ENCODE data around the gene HMGCLL1. TPM values are rescaled to one million over a fixed set of nuclear protein-coding genes. Genes with fewer than 3 reads are reported as not detected.

Gene HMGCLL1
- total RNA-seq, 2 donors from 2014 or later, result not detected

DNA sequence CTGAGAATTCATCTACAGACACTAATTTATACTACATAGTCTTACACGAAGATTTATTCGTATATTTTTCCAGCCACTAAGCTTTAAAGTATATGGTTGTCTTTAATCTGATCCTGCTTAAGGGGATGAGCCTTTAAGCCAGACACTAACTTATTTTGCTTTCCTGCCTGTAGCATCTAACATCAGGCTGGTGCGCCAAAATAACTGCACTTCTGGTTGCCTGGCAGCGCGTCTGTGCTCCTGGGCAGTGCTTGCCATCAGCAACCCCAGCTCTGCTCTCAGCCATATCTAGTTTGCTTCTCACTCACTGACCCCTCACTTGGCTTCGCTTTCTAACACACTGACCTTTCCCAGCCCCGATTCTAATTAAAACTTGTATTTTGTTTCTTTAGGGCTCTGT is 21.8 kb downstream of the HMGCLL1 start:
- Mint-ChIP-seq H3K36me3 (no peaks in the 10 kb centered on the region), H3K27ac (no peak overlapping the region)

DNA sequence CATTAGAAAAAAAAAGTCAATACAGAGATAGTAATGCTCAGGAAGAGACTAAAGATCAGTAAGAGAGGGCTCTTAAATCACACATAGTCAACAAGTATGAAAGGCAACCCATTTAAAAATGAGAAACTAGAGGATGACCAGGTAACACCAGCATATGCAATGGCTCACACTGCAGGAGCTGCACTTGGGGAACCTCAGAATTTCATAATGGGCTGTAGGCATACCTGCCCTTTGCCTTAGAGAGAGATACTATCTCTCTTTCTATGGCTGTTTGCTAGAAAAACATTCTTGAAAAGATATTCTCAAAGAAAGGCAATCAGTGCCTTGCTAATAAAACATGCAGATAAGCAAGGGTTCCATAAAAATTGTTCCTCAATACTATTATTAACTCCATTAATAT is 33.2 kb downstream of the HMGCLL1 start:
- H3K9me3 Mint-ChIP-seq, result peaks cover 0 to 5% of the 10 kb centered on the region in 2 donors
- ATAC-seq, result no peak
- H3K27ac Mint-ChIP-seq, result no peak overlapping the region
- H3K36me3 Mint-ChIP-seq, result no peaks in the 10 kb centered on the region
- no peak for DNase-seq (ENCODE audit: low spot score in 2 of 2)

More for the DNA sequence above, 21.8 kb downstream of the HMGCLL1 start:
- DNase-seq (ENCODE audit: low spot score in 2 of 2), result no peak
- ATAC-seq, result no peak
- peaks cover 0 to 5% of the 10 kb centered on the region in 2 donors for H3K9me3 Mint-ChIP-seq

GRCh38 chr6:55543633-55544309 is 35.2 kb downstream of the HMGCLL1 start:
- no peak overlapping the region for H3K27ac Mint-ChIP-seq
- peaks cover 0 to 14% of the 10 kb centered on the region in 2 donors for H3K9me3 Mint-ChIP-seq
- ATAC-seq (no peak), DNase-seq (ENCODE audit: low spot score in 2 of 2) (no peak)
- no peaks in the 10 kb centered on the region for H3K36me3 Mint-ChIP-seq

GRCh38 chr6:55541024-55541423 is 38.0 kb downstream of the HMGCLL1 start:
- peaks cover 0 to 14% of the 10 kb centered on the region in 2 donors for H3K9me3 Mint-ChIP-seq
- ATAC-seq (no peak), DNase-seq (ENCODE audit: low spot score in 2 of 2) (no peak)
- no peaks in the 10 kb centered on the region for H3K36me3 Mint-ChIP-seq
- no peak overlapping the region for H3K27ac Mint-ChIP-seq

DNA sequence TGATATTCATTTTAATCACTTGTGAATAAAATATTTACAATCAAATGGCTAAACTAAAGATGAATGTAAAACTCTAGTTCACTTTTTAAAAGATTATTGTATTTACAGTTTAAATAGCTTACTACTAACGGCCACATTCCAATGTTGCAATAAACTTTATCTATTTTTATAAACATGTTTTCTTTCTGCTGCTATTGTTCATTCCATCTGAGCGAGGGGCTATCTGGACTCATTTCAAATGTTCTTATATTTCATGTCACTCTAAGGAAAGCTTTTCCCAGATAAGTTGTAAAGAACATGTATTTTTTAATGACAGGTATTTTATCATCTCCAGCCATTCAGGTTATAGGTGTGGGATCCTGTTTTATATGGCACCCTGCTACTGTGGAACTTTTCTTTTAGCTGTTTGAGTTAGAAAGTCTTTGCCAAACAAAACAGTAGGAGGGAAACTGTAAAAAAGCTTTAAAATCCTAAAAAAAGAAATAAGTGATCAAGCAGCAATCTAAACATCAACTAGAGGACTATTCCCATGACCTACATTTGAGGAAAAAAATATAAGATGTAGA is 42.5 kb downstream of the HMGCLL1 start:
- no peak overlapping the region for H3K27ac Mint-ChIP-seq

GRCh38 chr6:55531496-55531895 is 47.5 kb downstream of the HMGCLL1 start:
- no peak for ATAC-seq
- H3K36me3 Mint-ChIP-seq, result no peaks in the 10 kb centered on the region

More for the DNA sequence above, 42.5 kb downstream of the HMGCLL1 start:
- no peak for ATAC-seq
- DNase-seq (ENCODE audit: low spot score in 2 of 2), result no peak
- Mint-ChIP-seq H3K36me3 (no peaks in the 10 kb centered on the region), H3K9me3 (peaks cover 0 to 12% of the 10 kb centered on the region in 2 donors)

GRCh38 chr6:55530931-55531330 is 48.1 kb downstream of the HMGCLL1 start:
- no peaks in the 10 kb centered on the region for H3K36me3 Mint-ChIP-seq
- H3K9me3 Mint-ChIP-seq, result peaks cover 0 to 5% of the 10 kb centered on the region in 2 donors
- ATAC-seq (no peak), DNase-seq (ENCODE audit: low spot score in 2 of 2) (no peak)
- H3K27ac Mint-ChIP-seq, result no peak overlapping the region

More at GRCh38 chr6:55531496-55531895, 47.5 kb downstream of the HMGCLL1 start:
- Mint-ChIP-seq H3K9me3 (peaks cover 0 to 5% of the 10 kb centered on the region in 2 donors), H3K27ac (no peak overlapping the region)
- no peak for DNase-seq (ENCODE audit: low spot score in 2 of 2)

GRCh38 chr6:55528624-55529023 is 50.4 kb downstream of the HMGCLL1 start:
- Mint-ChIP-seq H3K27ac (no peak overlapping the region), H3K36me3 (no peaks in the 10 kb centered on the region), H3K9me3 (peaks cover 8 to 13% of the 10 kb centered on the region in 2 donors)
- DNase-seq (ENCODE audit: low spot score in 2 of 2) (no peak), ATAC-seq (no peak)

GRCh38 chr6:55524441-55524840 is 54.6 kb downstream of the HMGCLL1 start:
- Mint-ChIP-seq H3K36me3 (no peaks in the 10 kb centered on the region), H3K27ac (no peak overlapping the region), H3K9me3 (peaks cover 9 to 11% of the 10 kb centered on the region in 2 donors)
- DNase-seq (ENCODE audit: low spot score in 2 of 2), result no peak
- ATAC-seq, result no peak

- no peak overlapping the region for H3K27ac Mint-ChIP-seq
- ATAC-seq (no peak), DNase-seq (ENCODE audit: low spot score in 2 of 2) (no peak)
- no peaks in the 10 kb centered on the region for H3K36me3 Mint-ChIP-seq
- H3K9me3 Mint-ChIP-seq, result peaks cover 0 to 8% of the 10 kb centered on the region in 2 donors
Observed at GRCh38 chr6:55518529-55519060, 60.4 kb downstream of the HMGCLL1 start.

DNA sequence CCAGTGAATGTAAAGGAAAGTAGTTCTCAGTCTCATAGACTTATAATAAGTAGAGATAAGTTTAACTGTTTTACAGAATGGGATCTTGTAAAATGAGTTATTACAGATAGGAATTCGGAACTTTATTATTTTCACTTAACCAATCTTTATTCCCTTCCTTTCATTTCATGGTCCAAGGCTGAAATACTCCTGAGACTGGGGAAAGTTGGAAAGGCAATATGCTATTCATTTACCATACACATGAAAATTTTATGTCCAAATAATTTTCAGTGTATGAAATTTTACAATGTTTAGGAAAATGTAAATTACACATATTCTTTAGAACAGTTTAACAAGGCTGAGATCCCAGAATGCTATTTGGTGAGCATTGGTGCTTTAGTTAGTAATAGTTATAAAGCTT is 62.3 kb downstream of the HMGCLL1 start:
- Mint-ChIP-seq H3K9me3 (peaks cover 3 to 7% of the 10 kb centered on the region in 2 donors), H3K36me3 (no peaks in the 10 kb centered on the region), H3K27ac (no peak overlapping the region)
- DNase-seq (ENCODE audit: low spot score in 2 of 2) (no peak), ATAC-seq (no peak)

DNA sequence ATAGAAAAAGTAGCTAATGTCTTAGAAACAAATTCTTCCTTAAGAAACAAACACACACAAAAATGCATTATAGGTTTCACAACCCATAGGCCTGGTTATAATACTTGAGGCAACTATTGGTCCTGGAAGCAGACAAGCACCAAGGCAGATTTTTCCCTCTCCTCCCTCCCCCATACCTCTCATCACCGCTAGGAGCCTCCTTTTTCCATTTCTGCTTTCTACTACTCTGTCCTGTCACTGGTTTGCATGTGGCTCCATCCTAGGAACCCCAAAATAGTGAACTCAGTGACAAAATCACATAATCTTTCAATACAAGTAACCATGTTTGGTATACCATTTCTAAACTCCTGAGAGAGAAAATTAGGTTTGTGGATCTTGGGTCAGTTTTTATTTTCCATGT is 66.1 kb downstream of the HMGCLL1 start:
- ATAC-seq, result no peak
- peaks cover 6 to 8% of the 10 kb centered on the region in 2 donors for H3K9me3 Mint-ChIP-seq

DNA sequence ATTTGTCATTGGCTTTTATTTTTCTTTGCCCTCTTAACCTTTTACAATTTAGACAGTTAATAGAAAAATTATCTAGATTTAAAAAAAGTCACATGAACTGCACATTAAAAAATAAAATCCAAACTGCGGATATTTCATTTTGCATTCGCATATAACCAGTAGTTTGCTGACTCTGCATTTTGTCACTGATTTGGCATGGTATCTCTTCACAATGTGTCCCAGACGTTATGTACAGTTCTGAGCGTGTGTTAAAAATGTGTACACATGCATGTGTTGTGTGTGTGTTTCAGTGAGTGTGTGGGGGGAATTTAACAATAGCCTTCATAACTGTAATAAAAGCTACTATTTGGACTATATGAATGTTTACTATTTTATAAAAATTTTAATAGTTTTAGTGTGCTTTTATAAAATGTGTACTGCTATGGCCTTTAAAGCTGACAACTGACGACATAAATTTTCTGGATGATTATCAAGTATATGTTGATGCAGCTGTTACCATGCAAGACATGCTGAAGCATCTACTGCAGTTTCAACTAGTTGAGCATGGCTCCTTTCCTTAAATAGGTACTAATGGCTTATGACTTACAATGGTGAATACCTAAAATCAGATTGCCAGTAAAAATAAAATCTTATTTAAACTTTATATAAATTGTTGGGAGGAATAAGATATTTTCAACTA is 67.7 kb downstream of the HMGCLL1 start:
- peaks cover 5 to 8% of the 10 kb centered on the region in 2 donors for H3K9me3 Mint-ChIP-seq
- ATAC-seq, result no peak
- no peak overlapping the region for H3K27ac Mint-ChIP-seq
- no peaks in the 10 kb centered on the region for H3K36me3 Mint-ChIP-seq
- DNase-seq (ENCODE audit: low spot score in 2 of 2), result no peak

More for the DNA sequence above, 66.1 kb downstream of the HMGCLL1 start:
- DNase-seq (ENCODE audit: low spot score in 2 of 2), result no peak
- H3K27ac Mint-ChIP-seq, result no peak overlapping the region
- no peaks in the 10 kb centered on the region for H3K36me3 Mint-ChIP-seq

DNA sequence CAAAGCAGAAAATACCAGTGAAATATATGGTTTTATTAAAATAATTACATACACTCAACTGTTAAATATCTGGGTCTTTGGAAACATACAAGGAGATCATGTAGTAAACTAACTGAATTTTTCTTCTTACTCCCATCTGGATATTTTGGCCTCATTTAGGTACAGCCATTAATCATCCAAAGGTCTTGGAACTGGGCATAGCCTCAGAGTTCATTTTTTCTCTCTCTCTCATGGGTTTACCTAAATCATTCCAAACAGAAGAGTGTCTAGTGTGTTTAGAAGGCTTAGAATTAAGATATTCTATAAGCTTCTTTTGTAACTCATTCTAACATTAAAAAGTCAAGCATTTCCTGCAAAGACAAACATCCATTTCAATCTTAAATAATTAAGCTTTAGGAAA is 79.4 kb downstream of the HMGCLL1 start:
- Mint-ChIP-seq H3K36me3 (no peaks in the 10 kb centered on the region), H3K9me3 (peaks cover 16 to 20% of the 10 kb centered on the region in 2 donors), H3K27ac (no peak overlapping the region)
- no peak for ATAC-seq
- no peak for DNase-seq (ENCODE audit: low spot score in 2 of 2)

DNA sequence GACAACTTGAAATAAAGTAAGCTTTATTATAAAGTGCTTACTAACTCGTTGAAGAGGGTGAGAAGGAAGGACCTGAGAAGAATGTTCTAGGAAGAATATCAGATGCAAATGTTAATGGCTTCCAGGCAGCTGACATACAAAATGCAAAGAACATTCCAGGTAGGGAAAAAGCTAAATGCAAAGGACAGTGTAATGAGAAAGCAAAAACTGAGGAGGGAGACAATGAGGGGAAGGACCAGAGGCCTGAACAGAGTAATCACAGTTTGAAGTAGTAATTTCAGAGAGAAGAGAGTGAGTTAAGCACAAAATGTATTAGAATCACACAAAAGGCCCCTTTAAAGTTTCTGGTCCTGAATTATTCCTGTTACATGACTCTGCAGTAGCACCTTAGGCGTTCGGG is 81.3 kb downstream of the HMGCLL1 start:
- no peak overlapping the region for H3K27ac Mint-ChIP-seq
- ATAC-seq (no peak), DNase-seq (ENCODE audit: low spot score in 2 of 2) (no peak)
- H3K9me3 Mint-ChIP-seq, result peaks cover 16 to 19% of the 10 kb centered on the region in 2 donors
- no peaks in the 10 kb centered on the region for H3K36me3 Mint-ChIP-seq

GRCh38 chr6:55496201-55496600 is 82.8 kb downstream of the HMGCLL1 start:
- no peak for DNase-seq (ENCODE audit: low spot score in 2 of 2)
- ATAC-seq, result no peak
- H3K27ac Mint-ChIP-seq, result no peak overlapping the region
- peaks cover 15 to 18% of the 10 kb centered on the region in 2 donors for H3K9me3 Mint-ChIP-seq
- H3K36me3 Mint-ChIP-seq, result no peaks in the 10 kb centered on the region

GRCh38 chr6:55495277-55495676 is 83.7 kb downstream of the HMGCLL1 start:
- peaks cover 11 to 18% of the 10 kb centered on the region in 2 donors for H3K9me3 Mint-ChIP-seq
- H3K36me3 Mint-ChIP-seq, result no peaks in the 10 kb centered on the region
- no peak overlapping the region for H3K27ac Mint-ChIP-seq
- DNase-seq (ENCODE audit: low spot score in 2 of 2) (no peak), ATAC-seq (no peak)

All from activated naive CD4-positive, alpha-beta T cell treated with anti-CD3 and anti-CD28 coated beads, Interleukin-2, amount 50 U/mL, for 72 hours (primary cell).